ENCODE results near the gene MGAT5.
"Not testable (repeated sequence)": the region's sequence is repeated elsewhere in the genome, so short reads cannot be mapped to it uniquely, and the experiment has no call there.

MGAT5 gene

GRCh38 chr2:134470561-134471168 lies 216.8 kb downstream of the MGAT5 start:
- no peak for TF ChIP-seq TSHZ2 (CRISPR knock-in tag; IDR thresholded peaks at IDR 0.05)
- TF ChIP-seq CSDC2 (CRISPR knock-in tag; IDR thresholded peaks at IDR 0.05), result no peak
- TF ChIP-seq SNAI2 (CRISPR knock-in tag; IDR thresholded peaks at IDR 0.05), result no peak
- no peak for TF ChIP-seq TCF4 (CRISPR knock-in tag; IDR thresholded peaks at IDR 0.05; ENCODE audit: borderline replicate concordance)
- no peak for TF ChIP-seq ZFP3 (CRISPR knock-in tag; IDR thresholded peaks at IDR 0.05)
- no peak for TF ChIP-seq ZNF565 (CRISPR knock-in tag; conservative IDR thresholded peaks at IDR 0.05; ENCODE audit: low read depth)
- TF ChIP-seq TOX (CRISPR knock-in tag; IDR thresholded peaks at IDR 0.05; ENCODE audit: borderline replicate concordance), result no peak
- TF ChIP-seq OSR1 (CRISPR knock-in tag; IDR thresholded peaks at IDR 0.05), result no peak
- TF ChIP-seq CREB5 (CRISPR knock-in tag; IDR thresholded peaks at IDR 0.05; ENCODE audit: low read depth), result no peak
- TF ChIP-seq BACH2 (CRISPR knock-in tag; IDR thresholded peaks at IDR 0.05; ENCODE audit: borderline replicate concordance), result no peak
- no peak for TF ChIP-seq RARB (CRISPR knock-in tag; IDR thresholded peaks at IDR 0.05)
- ATAC-seq, result no peak

- ATAC-seq, result not testable (repeated sequence)
Observed at GRCh38 chr2:134476982-134477381, 223.1 kb downstream of the MGAT5 start.

GRCh38 chr2:134479696-134480330 lies 225.9 kb downstream of the MGAT5 start:
- no peak for ATAC-seq
- no peak for TF ChIP-seq PATZ1 (CRISPR knock-in tag; IDR thresholded peaks at IDR 0.05; ENCODE audit: borderline replicate concordance)

GRCh38 chr2:134482131-134482723 lies 228.4 kb downstream of the MGAT5 start:
- no peak for ATAC-seq
- TF ChIP-seq ZC3H10 (CRISPR knock-in tag; IDR thresholded peaks at IDR 0.05) (no peak), ESRRG (CRISPR knock-in tag; IDR thresholded peaks at IDR 0.05) (no peak), ARNTL (CRISPR knock-in tag; IDR thresholded peaks at IDR 0.05; ENCODE audit: borderline replicate concordance, low read depth) (no peak), ZFP30 (CRISPR knock-in tag; IDR thresholded peaks at IDR 0.05) (no peak), ZNF8 (CRISPR knock-in tag; IDR thresholded peaks at IDR 0.05) (no peak), OSR1 (CRISPR knock-in tag; IDR thresholded peaks at IDR 0.05) (no peak), TCF4 (CRISPR knock-in tag; IDR thresholded peaks at IDR 0.05; ENCODE audit: borderline replicate concordance) (no peak), PATZ1 (CRISPR knock-in tag; IDR thresholded peaks at IDR 0.05; ENCODE audit: borderline replicate concordance) (no peak), CSRNP3 (CRISPR knock-in tag; IDR thresholded peaks at IDR 0.05) (no peak), CSDC2 (CRISPR knock-in tag; IDR thresholded peaks at IDR 0.05) (no peak), ZFP3 (CRISPR knock-in tag; IDR thresholded peaks at IDR 0.05) (no peak), PPARA (CRISPR knock-in tag; IDR thresholded peaks at IDR 0.05; ENCODE audit: borderline replicate concordance) (no peak), ISL1 (CRISPR knock-in tag; IDR thresholded peaks at IDR 0.05) (no peak), GLIS3 (CRISPR knock-in tag; IDR thresholded peaks at IDR 0.05) (no peak), TSHZ2 (CRISPR knock-in tag; IDR thresholded peaks at IDR 0.05) (no peak), ZNF70 (CRISPR knock-in tag; IDR thresholded peaks at IDR 0.05) (no peak), BACH2 (CRISPR knock-in tag; IDR thresholded peaks at IDR 0.05; ENCODE audit: borderline replicate concordance) (no peak)
